ENCODE results near the gene EFCAB6. TPM values are rescaled to one million over a fixed set of nuclear protein-coding genes. Genes with fewer than 3 reads are reported as not detected.

EFCAB6 gene
- total RNA-seq, 4 donors from 2014 or later, result 1.1 to 3.8 (median 2.7) TPM

- H3K27me3 ChIP-seq, result no peaks in the 10 kb centered on the region
- TF ChIP-seq POLR2AphosphoS5 (IDR thresholded peaks at IDR 0.05), result no peak
- no peak for ATAC-seq
Measured at GRCh38 chr22:43642319-43643206, 169.5 kb downstream of the EFCAB6 start.

DNA sequence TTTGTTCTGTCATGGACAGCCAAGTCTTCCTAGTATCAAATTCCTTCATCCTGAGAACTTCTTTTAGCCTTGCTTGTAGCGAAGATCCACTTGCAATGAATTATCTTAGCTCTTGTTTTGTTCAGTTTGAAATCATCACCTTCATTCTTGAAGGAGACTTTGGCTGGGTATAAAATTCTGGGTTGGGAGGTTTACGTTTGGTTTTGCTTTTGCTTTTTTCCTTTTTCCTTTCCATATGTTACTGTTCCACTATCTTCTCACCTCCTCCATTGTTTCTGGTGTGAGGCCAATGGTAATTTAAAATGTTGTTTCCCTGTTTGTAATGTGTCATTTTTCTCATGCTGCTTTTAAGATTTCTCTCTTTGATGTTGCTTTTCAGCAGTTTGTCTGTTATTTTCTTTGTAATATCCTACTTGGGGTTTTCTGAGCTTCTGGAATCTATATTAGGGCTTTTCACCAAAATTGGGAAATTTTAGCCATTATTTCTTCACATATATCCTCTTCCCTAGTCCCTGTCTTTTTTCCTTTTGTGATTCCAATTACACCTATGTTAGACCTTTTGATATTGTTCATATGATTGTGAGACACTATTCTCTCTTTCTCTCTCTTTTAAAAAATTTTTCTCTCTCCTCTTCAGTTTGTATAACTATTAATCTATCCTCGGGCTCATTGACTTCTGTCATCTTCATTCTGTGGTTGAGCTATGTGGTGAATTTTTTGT lies 172.7 kb downstream of the EFCAB6 start:
- H3K27me3 ChIP-seq, result no peaks in the 10 kb centered on the region
- no peaks in the 10 kb centered on the region for H3K36me3 ChIP-seq
- TF ChIP-seq CTCF (IDR thresholded peaks at IDR 0.05), result no peak
- no peak for TF ChIP-seq POLR2AphosphoS5 (IDR thresholded peaks at IDR 0.05)
- no peak for TF ChIP-seq EP300 (IDR thresholded peaks at IDR 0.05)
- TF ChIP-seq POLR2A (IDR thresholded peaks at IDR 0.05), result no peak
- 55 to 79% methylated on average over 2 to 3 of the region's 3 CpGs for WGBS, 2 donors (ENCODE audit: low coverage in 1 of 2)
- no peak for ATAC-seq
- no peaks in the 10 kb centered on the region for H3K4me1 ChIP-seq
- peaks cover 0 to 23% (median 0%) of the 10 kb centered on the region in 3 donors for H3K9me3 ChIP-seq
- no peak overlapping the region for H3K27ac ChIP-seq
- no peak overlapping the region for H3K4me3 ChIP-seq

More at GRCh38 chr22:43642319-43643206, 169.5 kb downstream of the EFCAB6 start:
- Histone ChIP-seq H3K36me3 (no peaks in the 10 kb centered on the region), H3K4me1 (no peaks in the 10 kb centered on the region), H3K27ac (no peak overlapping the region), H3K9me3 (peaks cover 0 to 23% (median 0%) of the 10 kb centered on the region in 3 donors), H3K4me3 (no peak overlapping the region)
- WGBS, 2 donors (ENCODE audit: low coverage in 1 of 2), result 58 to 82% methylated on average over 6 to 11 of the region's 11 CpGs

DNA sequence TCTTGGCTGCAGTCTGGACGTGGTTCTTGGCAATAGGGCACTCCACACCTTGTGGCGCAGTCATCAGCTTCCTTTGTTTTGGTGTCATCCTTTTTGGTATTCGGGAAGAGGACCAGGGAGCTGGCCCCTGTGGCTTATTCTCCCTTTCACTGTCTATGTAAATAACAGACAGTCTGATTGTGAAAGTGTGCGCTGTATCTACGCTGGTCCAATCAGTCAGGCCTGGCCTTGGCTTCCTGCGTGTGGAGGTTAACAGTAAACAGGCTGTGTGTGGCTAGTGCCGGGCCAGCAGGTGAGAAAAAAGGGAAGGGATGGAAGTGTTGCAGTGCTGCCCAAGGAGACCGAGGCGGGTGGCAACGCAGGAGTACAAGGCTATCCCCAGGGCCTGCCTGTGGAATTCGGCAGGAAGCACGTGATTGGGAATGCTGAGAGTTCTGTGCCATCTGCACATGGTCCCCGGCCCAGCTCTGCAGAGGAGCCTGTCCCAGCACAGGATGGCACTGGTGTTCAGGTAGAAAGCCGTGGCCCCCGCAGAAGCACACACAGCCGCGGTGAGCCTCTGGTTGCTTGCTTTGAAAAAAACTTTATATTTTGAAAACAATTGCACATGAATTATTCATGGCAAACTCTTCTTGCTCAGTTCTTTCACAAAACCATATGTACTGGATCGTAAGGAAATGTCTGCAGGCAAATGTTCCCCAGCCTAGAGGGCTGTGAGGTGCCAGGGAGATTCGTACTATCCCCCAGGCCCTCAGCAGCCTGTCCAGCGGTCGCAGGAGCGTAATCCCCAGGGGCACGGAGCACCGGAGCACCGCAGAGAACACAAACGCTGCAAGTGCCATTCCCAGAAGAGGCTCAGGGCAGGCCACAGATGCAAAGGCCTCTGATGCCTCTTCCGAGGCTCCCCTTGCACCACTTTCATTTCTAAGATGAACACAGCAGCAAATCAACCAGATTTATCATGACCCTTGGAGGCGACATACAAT lies 174.5 kb downstream of the EFCAB6 start:
- TF ChIP-seq POLR2AphosphoS5 (IDR thresholded peaks at IDR 0.05), result no peak
- TF ChIP-seq POLR2A (IDR thresholded peaks at IDR 0.05), result no peak
- no peak for TF ChIP-seq CTCF (IDR thresholded peaks at IDR 0.05)
- no peak for TF ChIP-seq EP300 (IDR thresholded peaks at IDR 0.05)
- H3K4me1 ChIP-seq, result no peaks in the 10 kb centered on the region
- 82 to 87% methylated on average over 14 to 23 of the region's 28 CpGs for WGBS, 2 donors (ENCODE audit: low coverage in 1 of 2)
- H3K27me3 ChIP-seq, result no peaks in the 10 kb centered on the region
- H3K9me3 ChIP-seq, result peaks cover 0 to 23% (median 0%) of the 10 kb centered on the region in 3 donors
- H3K36me3 ChIP-seq, result no peaks in the 10 kb centered on the region
- H3K4me3 ChIP-seq, result no peak overlapping the region
- H3K27ac ChIP-seq, result no peak overlapping the region
- no peak for ATAC-seq

DNA sequence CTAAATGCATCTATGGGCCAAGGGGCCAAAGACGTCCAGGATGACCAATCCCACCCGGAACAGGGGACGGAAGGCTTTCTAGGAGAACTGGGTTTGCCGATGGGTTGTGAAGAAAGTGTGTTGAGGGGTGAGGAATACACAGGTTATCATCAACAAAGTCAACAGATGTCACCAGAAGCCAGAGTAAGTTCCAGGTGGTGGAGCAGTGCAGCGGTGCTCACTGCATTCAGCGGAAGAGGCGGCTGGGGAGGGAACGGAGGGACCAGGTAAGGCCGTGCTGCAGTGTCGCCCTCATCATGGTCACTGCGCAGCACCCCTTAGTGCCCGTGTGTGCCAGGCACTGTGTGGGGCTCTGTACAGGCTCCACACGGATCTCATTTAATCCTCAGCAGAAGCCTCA lies 176.0 kb downstream of the EFCAB6 start:
- peaks cover 0 to 23% (median 0%) of the 10 kb centered on the region in 3 donors for H3K9me3 ChIP-seq
- peaks cover 0 to 7% of the 10 kb centered on the region in 2 donors for H3K36me3 ChIP-seq
- no peaks in the 10 kb centered on the region for H3K4me1 ChIP-seq
- no peaks in the 10 kb centered on the region for H3K27me3 ChIP-seq
- no peak overlapping the region for H3K27ac ChIP-seq
- H3K4me3 ChIP-seq, result no peak overlapping the region
- ATAC-seq, result no peak
- TF ChIP-seq CTCF (IDR thresholded peaks at IDR 0.05) (no peak), POLR2A (IDR thresholded peaks at IDR 0.05) (no peak), POLR2AphosphoS5 (IDR thresholded peaks at IDR 0.05) (no peak), EP300 (IDR thresholded peaks at IDR 0.05) (no peak)
- 82 to 86% methylated on average over 4 to 11 of the region's 13 CpGs for WGBS, 2 donors (ENCODE audit: low coverage in 1 of 2)

Measured in gastroesophageal sphincter (tissue), 4 donors.